Measurements from ENCODE around the gene ABCA12.

ABCA12 gene

GRCh38 chr2:215137741-215138340 lies 585 bp downstream of the ABCA12 start:
- Histone ChIP-seq H3K9me3 (replicated peaks; ENCODE audit: insufficient read depth, low read length) (no peaks in the 10 kb centered on the region), H3K36me3 (replicated peaks; ENCODE audit: insufficient read depth, low read length) (no peaks in the 10 kb centered on the region), H3F3A (ENCODE audit: insufficient read depth, low read length) (no peaks in the 10 kb centered on the region), H3K4me3 (ENCODE audit: low read length) (no peak overlapping the region), H3K4me2 (ENCODE audit: low read depth, low read length) (no peak overlapping the region), H3K9me2 (replicated peaks; ENCODE audit: insufficient read depth, low read length) (no peaks in the 10 kb centered on the region), H3K27me3 (replicated peaks; ENCODE audit: insufficient read depth, low read length) (no peaks in the 10 kb centered on the region), H3K9ac (ENCODE audit: low read length) (no peak overlapping the region), H2AFZ (ENCODE audit: low read length) (no peak overlapping the region), H3K27ac (ENCODE audit: low read length) (no peak overlapping the region), H3K79me2 (ENCODE audit: low read length) (no peaks in the 10 kb centered on the region), H3K4me1 (ENCODE audit: low read length) (no peaks in the 10 kb centered on the region), H4K20me1 (ENCODE audit: insufficient read depth, low read length) (no peaks in the 10 kb centered on the region)
- no peak for DNase-seq
- TF ChIP-seq EZH2phosphoT487 (IDR thresholded peaks at IDR 0.05; ENCODE audit: low read length): no peak
- TF ChIP-seq CTCF (IDR thresholded peaks at IDR 0.05; ENCODE audit: low read length): no peak
- no peak for TF ChIP-seq EZH2 (optimal IDR thresholded peaks at IDR 0.05; ENCODE audit: low read depth, low read length)

- H3K9me2 ChIP-seq (replicated peaks; ENCODE audit: insufficient read depth, low read length): no peaks in the 10 kb centered on the region
- no peak overlapping the region for H3K4me3 ChIP-seq (ENCODE audit: low read length)
- H3F3A ChIP-seq (ENCODE audit: insufficient read depth, low read length): no peaks in the 10 kb centered on the region
- no peaks in the 10 kb centered on the region for H3K36me3 ChIP-seq (replicated peaks; ENCODE audit: insufficient read depth, low read length)
- H3K9me3 ChIP-seq (replicated peaks; ENCODE audit: insufficient read depth, low read length): no peaks in the 10 kb centered on the region
- no peak overlapping the region for H3K4me2 ChIP-seq (ENCODE audit: low read depth, low read length)
- no peaks in the 10 kb centered on the region for H3K27me3 ChIP-seq (replicated peaks; ENCODE audit: insufficient read depth, low read length)
- TF ChIP-seq EZH2 (optimal IDR thresholded peaks at IDR 0.05; ENCODE audit: low read depth, low read length) (no peak), CTCF (IDR thresholded peaks at IDR 0.05; ENCODE audit: low read length) (no peak), EZH2phosphoT487 (IDR thresholded peaks at IDR 0.05; ENCODE audit: low read length) (no peak)
- H3K9ac ChIP-seq (ENCODE audit: low read length): no peak overlapping the region
- H3K79me2 ChIP-seq (ENCODE audit: low read length): no peaks in the 10 kb centered on the region
- no peak overlapping the region for H3K27ac ChIP-seq (ENCODE audit: low read length)
- H3K4me1 ChIP-seq (ENCODE audit: low read length): no peaks in the 10 kb centered on the region
- no peak overlapping the region for H2AFZ ChIP-seq (ENCODE audit: low read length)
- H4K20me1 ChIP-seq (ENCODE audit: insufficient read depth, low read length): no peaks in the 10 kb centered on the region
- no peak for DNase-seq
Observed at GRCh38 chr2:215137329-215137686, 1.1 kb downstream of the ABCA12 start.

- no peak for DNase-seq
- H3K4me2 ChIP-seq (ENCODE audit: low read depth, low read length): no peak overlapping the region
- no peak for TF ChIP-seq EZH2 (optimal IDR thresholded peaks at IDR 0.05; ENCODE audit: low read depth, low read length)
- TF ChIP-seq EZH2phosphoT487 (IDR thresholded peaks at IDR 0.05; ENCODE audit: low read length): no peak
- TF ChIP-seq CTCF (IDR thresholded peaks at IDR 0.05; ENCODE audit: low read length): no peak
- H3F3A ChIP-seq (ENCODE audit: insufficient read depth, low read length): no peaks in the 10 kb centered on the region
- H3K36me3 ChIP-seq (replicated peaks; ENCODE audit: insufficient read depth, low read length): no peaks in the 10 kb centered on the region
- no peaks in the 10 kb centered on the region for H4K20me1 ChIP-seq (ENCODE audit: insufficient read depth, low read length)
- no peak overlapping the region for H3K27ac ChIP-seq (ENCODE audit: low read length)
- H2AFZ ChIP-seq (ENCODE audit: low read length): no peak overlapping the region
- H3K4me3 ChIP-seq (ENCODE audit: low read length): no peak overlapping the region
- no peaks in the 10 kb centered on the region for H3K27me3 ChIP-seq (replicated peaks; ENCODE audit: insufficient read depth, low read length)
- no peaks in the 10 kb centered on the region for H3K4me1 ChIP-seq (ENCODE audit: low read length)
- H3K79me2 ChIP-seq (ENCODE audit: low read length): no peaks in the 10 kb centered on the region
- H3K9me2 ChIP-seq (replicated peaks; ENCODE audit: insufficient read depth, low read length): no peaks in the 10 kb centered on the region
- no peak overlapping the region for H3K9ac ChIP-seq (ENCODE audit: low read length)
- H3K9me3 ChIP-seq (replicated peaks; ENCODE audit: insufficient read depth, low read length): no peaks in the 10 kb centered on the region
Observed at GRCh38 chr2:215136669-215137328, 1.6 kb downstream of the ABCA12 start.

All from MM.1S (cell line).